Gastrocnemius medialis (tissue), 4 donors: ENCODE data around the gene TJP2. TPM values are rescaled to one million over a fixed set of nuclear protein-coding genes. Genes with fewer than 3 reads are reported as not detected.
A peak's percentile ranks its signal among the peaks of the same experiment; 100 is the strongest.

Source experiments
- ATAC-seq, 2 donors: fragments of 150-250 bp; one replicate each; pipeline ENCODE4 v1.9.1; 2016
- DNase-seq, 2 donors: peaks; one replicate each; pipeline ENCODE4 v3.0.0-alpha.2; 2019
- H3K27ac ChIP-seq, 4 donors: fragments of 200-600 bp; sonication (generic); 1 replicate in 1 of 4; 2 replicates in 3 of 4; pipeline ENCODE4 v1.5.1; 2016 to 2018; ENCODE audit warnings: mild to moderate bottlenecking in 2 of 4, moderate library complexity in 1 of 4
- H3K27me3 ChIP-seq, 3 donors: fragments of 200-600 bp; sonication (generic) in 2 of 3; 1 replicate in 1 of 3; 2 replicates in 2 of 3; pipeline versions ENCODE4 v1.5.1 to v1.6.0; 2016 to 2019; ENCODE audit warnings: mild to moderate bottlenecking in 1 of 3, moderate library complexity in 1 of 3
- H3K36me3 ChIP-seq, 2 donors: fragments of 200-600 bp; sonication (generic) in 1 of 2; one replicate each; pipeline ENCODE4 v1.5.1; 2017 to 2018
- H3K4me1 ChIP-seq, 2 donors: fragments of 200-600 bp; sonication (generic) in 1 of 2; one replicate each; pipeline ENCODE4 v1.5.1; 2016 to 2017; ENCODE audit warnings: mild to moderate bottlenecking in 2 of 2
- H3K4me3 ChIP-seq, 4 donors: fragments of 200-600 bp; sonication (generic) in 3 of 4; 1 replicate in 1 of 4; 2 replicates in 3 of 4; pipeline ENCODE4 v1.5.1; 2016 to 2019; ENCODE audit warnings: mild to moderate bottlenecking in 2 of 4
- H3K9me3 ChIP-seq, 3 donors: fragments of 200-600 bp; sonication (generic) in 2 of 3; 1 replicate in 1 of 3; 2 replicates in 2 of 3; pipeline ENCODE4 v1.5.1; 2016 to 2019
- CTCF ChIP-seq, 5 experiments: fragments of 450-650 bp in 3 of 5; fragments of 200-600 bp in 2 of 5; sonication (generic) in 2 of 5; IDR thresholded peaks in 4 of 5; conservative IDR thresholded peaks in 1 of 5; 1 replicate in 4 of 5; 2 replicates in 1 of 5; pipeline ENCODE4 v1.5.1; 2016 to 2019; ENCODE audit warnings: antibody characterized with exemption in 5 of 5, mild to moderate bottlenecking in 3 of 5, moderate library complexity in 3 of 5
- POLR2A ChIP-seq, 2 donors: fragments of 450-650 bp; IDR thresholded peaks; one replicate each; pipeline ENCODE4 v1.6.1; 2017; ENCODE audit warnings: antibody characterized with exemption in 2 of 2, mild to moderate bottlenecking in 2 of 2, moderate library complexity in 2 of 2
- in situ Hi-C, 4 donors: fragments of 200-750 bp; cut with MboI; loops; one replicate each; pipeline versions ENCODE4 v1.15.0 to v1.8.0; 2017; ENCODE audit warnings: low sequenced_read_pairs in 4 of 4
- intact Hi-C: fragments of 100-400 bp; cut with DNase I; formaldehyde crosslinking; loops from one replicate; pipeline ENCODE4 v1.15.1; 2023; ENCODE audit warnings: low total_unique reads
- total RNA-seq, 4 donors: library from RNA; depleted of rRNA; stranded (reverse); fragments of >200 nt; gene quantifications; one replicate each; pipeline versions ENCODE4 v1.1.0 to v1.2.3, GENCODE V29; 2016

Gene TJP2
- total RNA-seq, 4 donors from 2014 or later: 10.5 to 23.1 (median 17.6) TPM

GRCh38 chr9:69181908-69182353, 7.9 kb downstream of the TJP2 start:
- Histone ChIP-seq H3K27me3 (no peaks in the 10 kb centered on the region), H3K27ac (peak overlapping the region in 2 of 4 donors; percentile 3 to 48), H3K36me3 (no peaks in the 10 kb centered on the region), H3K4me1 (peaks cover 13 to 22% of the 10 kb centered on the region in 2 donors), H3K4me3 (no peak overlapping the region), H3K9me3 (no peaks in the 10 kb centered on the region)
- in situ Hi-C loops: no loop called here
- no peak for TF ChIP-seq CTCF (IDR thresholded peaks at IDR 0.05 in 4 of 5, conservative IDR thresholded peaks at IDR 0.05 in 1 of 5)
- no peak for TF ChIP-seq POLR2A (IDR thresholded peaks at IDR 0.05)
- no peak for DNase-seq
- intact Hi-C loops: no loop called here
- ATAC-seq: no peak

GRCh38 chr9:69184266-69184665, 10.2 kb downstream of the TJP2 start:
- Histone ChIP-seq H3K9me3 (no peaks in the 10 kb centered on the region), H3K4me1 (peaks cover 19 to 27% of the 10 kb centered on the region in 2 donors), H3K27me3 (no peaks in the 10 kb centered on the region), H3K4me3 (no peak overlapping the region), H3K27ac (no peak overlapping the region), H3K36me3 (no peaks in the 10 kb centered on the region)
- in situ Hi-C loops: no loop called here
- intact Hi-C loops: no loop called here
- DNase-seq (no peak), ATAC-seq (no peak)
- TF ChIP-seq CTCF (IDR thresholded peaks at IDR 0.05 in 4 of 5, conservative IDR thresholded peaks at IDR 0.05 in 1 of 5) (no peak), POLR2A (IDR thresholded peaks at IDR 0.05) (no peak)

GRCh38 chr9:69186841-69187611, 12.9 kb downstream of the TJP2 start:
- Histone ChIP-seq H3K27me3 (no peaks in the 10 kb centered on the region), H3K9me3 (no peaks in the 10 kb centered on the region), H3K36me3 (no peaks in the 10 kb centered on the region), H3K4me3 (peak overlapping the region in 1 of 4 donors; percentile 14), H3K4me1 (peaks cover 19 to 25% of the 10 kb centered on the region in 2 donors), H3K27ac (peak overlapping the region; percentile 9 to 74 (median 46))
- TF ChIP-seq POLR2A (IDR thresholded peaks at IDR 0.05) (peak in 1 of 2 donors; percentile 29), CTCF (IDR thresholded peaks at IDR 0.05 in 4 of 5, conservative IDR thresholded peaks at IDR 0.05 in 1 of 5) (no peak)
- in situ Hi-C loops (no loop called here), intact Hi-C loops (no loop called here)
- peak in 1 of 2 donors; percentile 90 for ATAC-seq
- no peak for DNase-seq

GRCh38 chr9:69188975-69189374, 14.9 kb downstream of the TJP2 start:
- no peaks in the 10 kb centered on the region for H3K9me3 ChIP-seq
- H3K27me3 ChIP-seq: no peaks in the 10 kb centered on the region
- DNase-seq (no peak), ATAC-seq (no peak)
- H3K36me3 ChIP-seq: no peaks in the 10 kb centered on the region
- TF ChIP-seq CTCF (IDR thresholded peaks at IDR 0.05 in 4 of 5, conservative IDR thresholded peaks at IDR 0.05 in 1 of 5) (no peak), POLR2A (IDR thresholded peaks at IDR 0.05) (no peak)
- no peak overlapping the region for H3K27ac ChIP-seq
- no peak overlapping the region for H3K4me3 ChIP-seq
- intact Hi-C loops (no loop called here), in situ Hi-C loops (no loop called here)
- H3K4me1 ChIP-seq: peaks cover 21 to 29% of the 10 kb centered on the region in 2 donors
